ENCODE results near the gene SMIM32. TPM values are rescaled to one million over a fixed set of nuclear protein-coding genes. Genes with fewer than 3 reads are reported as not detected.

Gene SMIM32
- total and polyA plus RNA-seq, 2 donors (not counting 1 experiment from before 2014, with no cell fraction given) = not detected

- DNase-seq (ENCODE audit: low read depth in 2 of 2) = no peak
- Histone ChIP-seq H3K4me3 (replicated peaks in 1 of 4; ENCODE audit: control extremely low read depth in 1 of 4, insufficient read depth in 1 of 4, low read depth in 3 of 4, low read length in 4 of 4) (no peak overlapping the region), H3K27me3 (ENCODE audit: control insufficient read depth, insufficient read depth, low read length) (peaks cover 12% of the 10 kb centered on the region), H3K4me2 (ENCODE audit: extremely low read depth, insufficient read depth, low read length) (no peak overlapping the region), H3K27ac (ENCODE audit: insufficient read depth, low read length) (no peak overlapping the region), H4K20me1 (ENCODE audit: control insufficient read depth, extremely low read depth, insufficient read depth, low read length) (no peaks in the 10 kb centered on the region), H3K4me1 (ENCODE audit: control insufficient read depth, extremely low read depth, insufficient read depth, low read length) (no peaks in the 10 kb centered on the region), H3K79me2 (ENCODE audit: control insufficient read depth, insufficient read depth, low read length) (no peaks in the 10 kb centered on the region), H2AFZ (ENCODE audit: low read length) (no peak overlapping the region), H3K9me3 (ENCODE audit: control insufficient read depth, insufficient read depth, low read depth, low read length) (no peaks in the 10 kb centered on the region), H3K36me3 (ENCODE audit: control insufficient read depth, insufficient read depth, low read length) (no peaks in the 10 kb centered on the region), H3K9ac (ENCODE audit: insufficient read depth, low read length) (no peak overlapping the region)
- no peak for TF ChIP-seq EZH2 (IDR thresholded peaks at IDR 0.05; ENCODE audit: low read length, missing control alignments)
- TF ChIP-seq, protein P1, sequence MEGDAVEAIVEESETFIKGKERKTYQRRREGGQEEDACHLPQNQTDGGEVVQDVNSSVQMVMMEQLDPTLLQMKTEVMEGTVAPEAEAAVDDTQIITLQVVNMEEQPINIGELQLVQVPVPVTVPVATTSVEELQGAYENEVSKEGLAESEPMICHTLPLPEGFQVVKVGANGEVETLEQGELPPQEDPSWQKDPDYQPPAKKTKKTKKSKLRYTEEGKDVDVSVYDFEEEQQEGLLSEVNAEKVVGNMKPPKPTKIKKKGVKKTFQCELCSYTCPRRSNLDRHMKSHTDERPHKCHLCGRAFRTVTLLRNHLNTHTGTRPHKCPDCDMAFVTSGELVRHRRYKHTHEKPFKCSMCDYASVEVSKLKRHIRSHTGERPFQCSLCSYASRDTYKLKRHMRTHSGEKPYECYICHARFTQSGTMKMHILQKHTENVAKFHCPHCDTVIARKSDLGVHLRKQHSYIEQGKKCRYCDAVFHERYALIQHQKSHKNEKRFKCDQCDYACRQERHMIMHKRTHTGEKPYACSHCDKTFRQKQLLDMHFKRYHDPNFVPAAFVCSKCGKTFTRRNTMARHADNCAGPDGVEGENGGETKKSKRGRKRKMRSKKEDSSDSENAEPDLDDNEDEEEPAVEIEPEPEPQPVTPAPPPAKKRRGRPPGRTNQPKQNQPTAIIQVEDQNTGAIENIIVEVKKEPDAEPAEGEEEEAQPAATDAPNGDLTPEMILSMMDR (conservative IDR thresholded peaks at IDR 0.05 in 1 of 2, IDR thresholded peaks at IDR 0.05 in 1 of 2; ENCODE audit: low read depth in 1 of 2, low read length in 2 of 2) = no peak
Observed at GRCh38 chr5:136199408-136199807, 6.4 kb upstream of the SMIM32 start.

DNA sequence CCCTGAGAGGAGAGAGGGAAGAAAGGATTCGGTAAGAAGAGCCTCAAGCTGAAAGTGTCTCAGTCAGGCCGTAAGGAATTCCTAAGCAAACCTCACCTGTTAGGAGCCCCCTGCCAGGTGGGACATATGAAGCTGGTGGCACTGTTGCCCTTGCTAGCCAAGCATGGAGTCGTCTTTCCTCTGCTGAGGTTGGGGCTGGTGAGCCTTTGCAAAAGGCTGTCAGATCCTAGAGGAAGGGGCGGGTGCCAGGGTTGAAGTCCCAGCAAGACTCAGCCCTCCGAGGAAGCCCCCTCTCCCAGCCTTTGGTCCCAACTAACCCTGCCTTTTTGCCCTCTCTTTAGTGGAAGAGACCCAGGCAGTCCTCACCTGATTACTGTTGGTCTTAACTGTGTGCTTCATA lies 5.5 kb upstream of the SMIM32 start:
- Histone ChIP-seq H3K4me3 (replicated peaks in 1 of 4; ENCODE audit: control extremely low read depth in 1 of 4, insufficient read depth in 1 of 4, low read depth in 3 of 4, low read length in 4 of 4) (no peak overlapping the region), H3K9ac (ENCODE audit: insufficient read depth, low read length) (no peak overlapping the region), H3K9me3 (ENCODE audit: control insufficient read depth, insufficient read depth, low read depth, low read length) (no peaks in the 10 kb centered on the region), H3K36me3 (ENCODE audit: control insufficient read depth, insufficient read depth, low read length) (no peaks in the 10 kb centered on the region), H2AFZ (ENCODE audit: low read length) (no peak overlapping the region), H3K79me2 (ENCODE audit: control insufficient read depth, insufficient read depth, low read length) (no peaks in the 10 kb centered on the region), H3K27ac (ENCODE audit: insufficient read depth, low read length) (no peak overlapping the region), H4K20me1 (ENCODE audit: control insufficient read depth, extremely low read depth, insufficient read depth, low read length) (no peaks in the 10 kb centered on the region), H3K27me3 (ENCODE audit: control insufficient read depth, insufficient read depth, low read length) (peaks cover 22% of the 10 kb centered on the region), H3K4me2 (ENCODE audit: extremely low read depth, insufficient read depth, low read length) (no peak overlapping the region), H3K4me1 (ENCODE audit: control insufficient read depth, extremely low read depth, insufficient read depth, low read length) (no peaks in the 10 kb centered on the region)
- DNase-seq (ENCODE audit: low read depth in 2 of 2) = no peak
- TF ChIP-seq EZH2 (IDR thresholded peaks at IDR 0.05; ENCODE audit: low read length, missing control alignments) = no peak
- TF ChIP-seq, protein P1 (conservative IDR thresholded peaks at IDR 0.05 in 1 of 2, IDR thresholded peaks at IDR 0.05 in 1 of 2; ENCODE audit: low read depth in 1 of 2, low read length in 2 of 2) = no peak

DNA sequence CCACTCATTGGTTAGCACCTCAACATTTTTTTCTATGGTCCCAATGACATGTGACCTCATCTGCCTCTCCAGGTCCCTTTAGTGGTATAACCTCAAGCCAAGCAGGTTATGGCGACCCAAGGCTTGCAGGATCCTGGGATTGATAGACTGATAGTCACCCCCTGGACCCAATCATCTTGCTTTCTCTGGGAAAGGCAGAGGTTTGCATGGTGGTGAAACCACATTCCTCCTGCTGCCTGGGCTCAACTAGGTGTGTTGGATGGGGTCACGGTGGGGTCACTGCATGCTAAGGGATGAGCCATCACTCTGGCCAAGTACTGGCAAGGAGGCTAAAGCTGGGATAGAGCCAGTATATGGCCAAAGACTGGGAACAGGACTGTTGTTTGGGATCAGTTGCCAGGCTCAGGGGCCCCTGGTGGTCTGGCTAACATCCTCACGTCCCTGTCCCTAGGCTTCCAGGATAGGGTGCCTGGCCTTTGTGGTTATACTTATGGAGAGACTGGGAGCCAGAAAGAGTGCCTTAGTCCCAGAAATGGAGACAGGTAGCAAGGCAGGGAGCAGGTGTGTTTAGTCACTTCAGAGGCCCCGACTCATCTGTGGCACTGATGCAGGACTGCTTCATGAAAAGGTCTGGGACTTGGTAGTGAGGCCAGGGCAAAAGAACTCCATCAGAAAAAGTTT lies 4.6 kb upstream of the SMIM32 start:
- no peak overlapping the region for H3K4me2 ChIP-seq (ENCODE audit: extremely low read depth, insufficient read depth, low read length)
- no peak overlapping the region for H2AFZ ChIP-seq (ENCODE audit: low read length)
- no peaks in the 10 kb centered on the region for H3K4me1 ChIP-seq (ENCODE audit: control insufficient read depth, extremely low read depth, insufficient read depth, low read length)
- no peak overlapping the region for H3K9ac ChIP-seq (ENCODE audit: insufficient read depth, low read length)
- H3K27me3 ChIP-seq (ENCODE audit: control insufficient read depth, insufficient read depth, low read length) = peaks cover 27% of the 10 kb centered on the region
- DNase-seq (ENCODE audit: low read depth in 2 of 2) = no peak
- H3K4me3 ChIP-seq (replicated peaks in 1 of 4; ENCODE audit: control extremely low read depth in 1 of 4, insufficient read depth in 1 of 4, low read depth in 3 of 4, low read length in 4 of 4) = no peak overlapping the region
- H3K27ac ChIP-seq (ENCODE audit: insufficient read depth, low read length) = no peak overlapping the region
- no peak for TF ChIP-seq EZH2 (IDR thresholded peaks at IDR 0.05; ENCODE audit: low read length, missing control alignments)
- TF ChIP-seq, protein P1 (conservative IDR thresholded peaks at IDR 0.05 in 1 of 2, IDR thresholded peaks at IDR 0.05 in 1 of 2; ENCODE audit: low read depth in 1 of 2, low read length in 2 of 2) = no peak
- no peaks in the 10 kb centered on the region for H3K36me3 ChIP-seq (ENCODE audit: control insufficient read depth, insufficient read depth, low read length)
- no peaks in the 10 kb centered on the region for H3K79me2 ChIP-seq (ENCODE audit: control insufficient read depth, insufficient read depth, low read length)
- H3K9me3 ChIP-seq (ENCODE audit: control insufficient read depth, insufficient read depth, low read depth, low read length) = no peaks in the 10 kb centered on the region
- H4K20me1 ChIP-seq (ENCODE audit: control insufficient read depth, extremely low read depth, insufficient read depth, low read length) = no peaks in the 10 kb centered on the region

Data from fibroblast of lung (primary cell).